Measurements from ENCODE around the gene TRIM17.

Gene TRIM17

DNA sequence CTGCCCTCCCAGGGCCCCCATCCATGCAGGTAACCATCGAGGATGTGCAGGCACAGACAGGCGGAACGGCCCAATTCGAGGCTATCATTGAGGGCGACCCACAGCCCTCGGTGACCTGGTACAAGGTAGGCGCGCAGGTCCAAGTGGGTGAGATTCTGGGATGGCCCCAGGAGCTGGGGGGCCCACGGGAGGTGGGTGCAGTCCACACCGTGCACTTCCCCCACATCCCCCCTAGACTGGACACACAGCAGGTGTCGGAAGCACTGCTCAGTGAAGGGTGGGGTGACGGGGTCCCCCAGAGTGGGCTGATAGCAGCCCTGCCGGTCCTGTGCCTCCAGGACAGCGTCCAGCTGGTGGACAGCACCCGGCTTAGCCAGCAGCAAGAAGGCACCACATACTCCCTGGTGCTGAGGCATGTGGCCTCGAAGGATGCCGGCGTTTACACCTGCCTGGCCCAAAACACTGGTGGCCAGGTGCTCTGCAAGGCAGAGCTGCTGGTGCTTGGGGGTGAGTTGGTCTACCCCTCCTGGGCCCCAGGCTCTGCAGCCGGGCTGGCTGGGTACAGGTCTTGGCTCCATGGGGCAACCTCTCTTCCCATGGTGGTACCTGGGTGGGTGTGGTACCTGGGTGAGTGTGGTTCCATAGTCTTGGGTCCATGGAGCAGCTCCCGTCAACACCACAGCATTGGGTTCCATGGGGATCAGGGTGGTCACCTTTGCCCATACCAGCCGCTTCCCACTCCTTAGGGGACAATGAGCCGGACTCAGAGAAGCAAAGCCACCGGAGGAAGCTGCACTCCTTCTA lies 50.4 kb downstream of the TRIM17 start:
- DNase-seq = no peak

DNA sequence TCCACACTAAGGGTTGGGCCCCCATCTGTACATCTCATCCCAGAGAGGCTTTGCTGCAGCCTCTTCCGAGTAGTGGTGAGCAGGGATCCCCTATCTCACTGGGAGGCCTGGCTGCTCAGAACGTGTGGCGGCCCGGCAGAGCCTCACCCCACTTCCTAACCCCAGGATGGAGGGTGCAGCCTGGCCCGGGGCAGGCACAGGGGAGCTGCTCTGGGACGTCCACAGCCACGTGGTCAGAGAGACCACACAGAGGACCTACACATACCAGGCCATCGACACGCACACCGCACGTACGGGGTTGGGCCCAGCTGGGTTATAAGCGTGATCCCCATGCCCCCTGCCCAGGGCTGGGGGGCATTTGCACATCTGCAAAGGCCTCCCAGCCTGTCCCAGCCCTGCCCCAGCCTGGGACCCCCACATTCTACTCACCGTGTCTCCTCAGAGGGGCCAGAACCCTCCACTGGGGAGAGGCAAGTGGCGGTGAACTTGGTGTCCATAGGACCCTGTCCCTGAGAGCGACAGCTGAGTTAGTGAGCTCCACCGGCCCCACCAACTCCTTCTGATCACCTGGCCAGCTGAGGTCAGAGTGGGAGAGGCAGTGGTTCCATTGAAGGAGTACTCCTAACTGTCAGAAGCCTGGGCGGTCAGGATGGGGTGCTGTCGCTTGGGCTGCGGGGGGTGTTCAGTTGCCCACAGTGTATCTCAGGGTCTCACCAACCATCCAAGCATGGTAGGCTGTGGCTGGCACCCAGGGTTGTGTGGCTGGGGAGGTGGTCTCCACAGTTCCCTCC lies 51.2 kb downstream of the TRIM17 start:
- DNase-seq = no peak

DNA sequence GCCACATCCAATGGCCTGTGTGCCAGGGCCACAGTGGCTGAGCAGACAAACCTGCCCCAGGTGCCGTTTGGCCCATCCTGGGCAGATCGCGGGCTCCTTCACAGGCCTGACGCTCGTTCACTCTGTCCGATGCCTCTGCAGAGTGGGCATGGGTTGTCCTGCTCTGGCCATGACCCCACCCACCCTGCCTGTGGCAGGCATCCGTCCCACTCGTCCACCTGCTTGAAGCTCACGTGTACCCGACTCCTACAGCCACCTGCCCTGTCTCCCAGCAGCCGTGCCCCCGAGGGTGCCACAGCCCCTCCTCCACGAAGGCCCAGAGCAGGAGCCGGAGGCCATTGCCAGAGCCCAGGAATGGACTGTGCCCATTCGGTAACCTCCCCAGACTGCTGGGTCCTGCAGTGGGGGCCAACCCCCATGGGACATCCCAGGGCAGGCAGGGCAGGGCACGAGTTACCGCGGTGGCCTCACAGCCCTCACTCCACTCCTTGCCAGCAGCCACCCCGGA lies 51.9 kb downstream of the TRIM17 start:
- DNase-seq = no peak

DNA sequence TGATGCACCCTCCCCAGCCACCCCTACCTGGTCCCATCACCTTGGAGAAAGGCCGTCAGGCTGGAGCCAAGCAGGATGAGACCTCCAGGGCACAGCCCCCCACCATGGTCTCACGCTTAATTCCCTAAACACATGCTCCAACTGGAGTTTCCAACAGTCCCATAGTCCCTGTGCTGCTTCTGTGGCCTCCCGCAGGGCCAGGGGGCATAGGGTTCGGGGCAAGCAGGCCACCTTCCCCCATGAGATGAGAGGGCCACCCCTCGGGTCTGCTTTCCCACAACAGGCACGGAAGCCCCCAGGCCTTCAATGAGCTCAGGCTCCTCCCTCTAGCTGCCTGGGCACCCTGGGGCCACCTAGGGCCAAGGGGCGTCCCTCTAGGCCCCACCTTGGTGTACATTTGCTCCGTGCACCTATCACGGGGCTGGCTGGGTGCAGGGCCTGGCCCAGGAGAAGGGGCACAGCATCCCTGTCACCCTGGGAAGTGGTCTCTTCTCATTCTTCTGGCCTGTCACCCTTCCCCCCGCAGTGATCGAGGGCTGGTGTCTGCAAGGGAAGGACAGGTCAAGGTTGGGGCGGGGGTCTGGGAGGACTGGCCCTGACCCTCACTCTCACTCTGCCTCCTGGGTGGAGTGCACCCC lies 52.5 kb downstream of the TRIM17 start:
- DNase-seq = no peak

DNA sequence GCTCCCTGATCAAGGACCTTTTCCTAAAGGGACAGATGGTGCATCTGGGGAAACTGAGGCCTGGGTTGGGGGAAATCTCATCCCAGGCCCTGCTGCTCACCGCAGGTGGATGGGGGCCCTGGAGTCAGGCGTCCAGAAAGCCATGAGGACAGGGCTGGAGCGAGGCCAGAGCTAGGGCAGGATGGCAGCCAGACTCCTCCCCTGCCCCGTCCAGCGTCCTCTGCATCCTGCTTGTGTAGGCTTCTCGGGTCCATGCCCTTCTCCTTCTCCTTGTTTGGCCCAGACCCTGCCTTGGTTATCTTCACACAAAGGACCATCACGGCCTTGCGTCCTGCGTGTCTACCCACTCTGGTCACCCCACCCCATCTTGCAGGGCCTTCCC lies 53.0 kb downstream of the TRIM17 start:
- DNase-seq = no peak

DNA sequence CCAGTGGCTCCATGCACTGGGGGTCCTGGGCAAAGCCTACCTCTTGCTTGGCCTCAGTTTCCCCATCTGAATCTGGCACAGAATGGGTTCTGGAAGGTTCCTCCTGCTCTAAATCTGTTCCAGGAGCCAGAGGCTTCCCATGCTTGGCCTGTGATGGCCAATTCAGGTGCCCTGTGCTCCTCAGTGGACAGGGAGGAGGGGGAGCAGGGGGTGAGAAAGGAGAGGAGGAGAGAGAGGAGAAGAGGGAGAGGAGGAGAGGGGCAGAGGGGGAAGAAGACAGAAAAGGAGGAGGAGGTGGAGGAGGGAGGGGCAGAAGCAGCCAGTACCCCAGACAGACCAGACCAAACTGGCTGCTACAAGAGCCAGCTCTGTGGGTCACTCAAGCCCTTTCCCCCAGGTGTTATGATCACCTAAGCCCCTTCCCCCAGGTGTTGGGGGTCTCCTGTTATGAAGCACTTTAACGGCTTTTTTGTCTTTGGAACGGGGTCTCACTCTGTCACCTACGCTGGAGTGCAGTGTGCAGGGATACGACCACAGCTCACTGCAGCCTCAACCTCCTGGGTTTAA lies 53.7 kb downstream of the TRIM17 start:
- no peak for DNase-seq

DNA sequence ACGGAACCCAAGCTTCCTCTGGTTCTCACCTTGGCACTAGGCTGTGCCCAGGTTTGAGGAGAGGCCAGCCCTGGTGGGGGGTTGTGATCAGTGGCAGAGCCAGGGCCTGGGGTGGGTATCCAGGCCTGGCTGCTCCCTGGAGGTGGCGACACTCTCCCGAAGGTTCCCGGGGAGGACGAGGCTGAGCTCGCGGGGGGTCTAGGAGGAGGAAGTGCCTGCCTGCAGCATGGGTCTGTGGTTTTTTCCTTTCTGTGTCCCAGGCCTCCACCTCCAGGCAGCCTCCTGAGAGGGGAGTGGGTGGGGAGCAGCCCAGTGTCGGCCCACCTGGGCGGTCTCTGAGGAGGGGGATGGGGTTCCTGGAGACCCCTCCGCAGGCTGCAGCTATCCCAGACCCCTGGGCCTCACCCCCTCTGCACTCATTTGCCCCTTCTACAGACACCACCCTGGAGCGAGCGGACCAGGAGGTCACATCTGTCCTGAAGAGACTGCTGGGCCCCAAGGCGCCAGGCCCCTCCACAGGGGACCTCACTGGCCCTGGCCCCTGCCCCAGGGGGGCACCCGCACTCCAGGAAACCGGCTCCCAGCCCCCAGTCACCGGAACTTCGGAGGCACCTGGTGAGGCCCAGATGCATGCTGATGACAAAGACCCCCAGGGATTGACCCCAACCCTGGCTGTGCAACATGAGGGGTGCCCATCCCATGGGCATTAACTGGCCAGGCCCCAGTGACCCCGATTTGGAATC lies 54.3 kb downstream of the TRIM17 start:
- no peak for DNase-seq

DNA sequence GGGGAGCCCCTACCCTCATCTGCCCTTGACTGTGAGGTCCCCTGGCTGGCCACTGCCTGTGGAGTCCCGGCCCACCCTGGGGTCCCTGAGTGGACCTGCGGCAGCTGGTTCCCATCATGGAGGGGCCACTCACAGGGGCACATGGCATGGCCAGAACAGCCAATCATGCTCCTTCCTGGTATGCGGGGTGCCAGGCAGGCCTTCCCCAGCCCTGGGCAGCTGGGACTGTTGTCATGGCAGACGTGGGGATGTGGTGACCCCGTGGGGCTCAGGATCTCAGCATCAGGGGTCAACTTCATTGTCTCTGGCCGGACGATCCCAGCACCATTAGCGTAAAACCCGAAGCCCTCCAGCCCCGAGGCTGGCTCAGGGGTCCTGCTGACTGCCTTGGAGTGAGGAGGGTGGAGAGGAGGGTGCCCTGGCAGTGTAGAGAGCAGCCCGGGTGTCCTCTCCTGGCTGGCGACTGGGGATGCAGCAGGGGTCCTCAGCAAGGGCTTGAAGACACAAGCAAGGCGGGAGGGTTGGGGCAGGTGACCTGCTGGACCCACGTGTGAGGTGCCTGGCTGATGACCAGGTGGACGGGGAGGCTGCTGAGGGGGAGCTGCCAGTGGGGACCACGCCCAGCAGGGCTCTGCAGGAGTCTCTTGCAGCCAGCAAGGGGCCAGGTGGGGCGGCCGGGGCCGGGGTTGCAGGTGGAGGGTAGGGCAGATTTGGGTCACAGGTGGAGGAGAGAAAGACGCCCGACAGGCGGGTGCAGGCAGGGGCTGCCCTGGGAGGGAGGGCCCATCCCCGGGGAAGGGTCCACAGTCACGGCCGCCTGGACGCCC lies 55.1 kb downstream of the TRIM17 start:
- DNase-seq = no peak

DNA sequence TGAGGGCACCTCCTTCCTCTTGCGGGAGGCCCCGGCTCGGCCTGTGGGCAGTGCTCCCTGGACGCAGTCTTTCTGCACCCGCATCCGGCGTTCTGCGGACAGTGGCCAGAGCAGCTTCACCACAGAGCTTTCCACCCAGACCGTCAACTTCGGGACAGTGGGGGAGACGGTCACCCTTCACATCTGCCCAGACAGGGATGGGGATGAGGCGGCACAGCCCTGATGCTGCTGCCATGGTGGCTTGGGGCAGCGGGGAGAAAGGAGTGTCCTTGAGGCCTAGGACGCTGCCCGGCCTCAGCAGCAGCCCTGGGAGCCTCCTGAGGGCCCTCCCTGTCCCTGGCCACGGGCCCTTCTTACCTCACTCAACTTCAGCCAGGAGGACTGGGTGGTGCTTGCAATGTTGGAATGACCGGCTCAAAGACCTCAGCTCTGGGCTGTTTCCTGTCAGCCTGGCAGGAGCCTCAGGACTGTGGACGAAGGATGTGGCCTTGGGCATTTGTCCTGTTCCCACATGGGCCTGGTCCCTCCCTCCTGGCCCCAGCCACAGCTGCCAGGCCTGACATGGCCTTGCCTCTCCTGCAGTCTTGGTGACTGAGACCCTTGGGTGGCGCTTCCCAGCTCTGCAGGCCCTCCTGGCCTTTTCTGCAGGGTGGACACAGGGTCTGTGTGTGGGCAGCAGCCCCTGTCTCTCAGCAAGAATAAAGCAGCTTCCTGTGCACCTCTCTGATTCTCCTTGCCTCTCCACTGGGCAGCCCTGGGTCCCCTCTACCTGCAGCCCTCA lies 55.9 kb downstream of the TRIM17 start:
- no peak for DNase-seq

DNA sequence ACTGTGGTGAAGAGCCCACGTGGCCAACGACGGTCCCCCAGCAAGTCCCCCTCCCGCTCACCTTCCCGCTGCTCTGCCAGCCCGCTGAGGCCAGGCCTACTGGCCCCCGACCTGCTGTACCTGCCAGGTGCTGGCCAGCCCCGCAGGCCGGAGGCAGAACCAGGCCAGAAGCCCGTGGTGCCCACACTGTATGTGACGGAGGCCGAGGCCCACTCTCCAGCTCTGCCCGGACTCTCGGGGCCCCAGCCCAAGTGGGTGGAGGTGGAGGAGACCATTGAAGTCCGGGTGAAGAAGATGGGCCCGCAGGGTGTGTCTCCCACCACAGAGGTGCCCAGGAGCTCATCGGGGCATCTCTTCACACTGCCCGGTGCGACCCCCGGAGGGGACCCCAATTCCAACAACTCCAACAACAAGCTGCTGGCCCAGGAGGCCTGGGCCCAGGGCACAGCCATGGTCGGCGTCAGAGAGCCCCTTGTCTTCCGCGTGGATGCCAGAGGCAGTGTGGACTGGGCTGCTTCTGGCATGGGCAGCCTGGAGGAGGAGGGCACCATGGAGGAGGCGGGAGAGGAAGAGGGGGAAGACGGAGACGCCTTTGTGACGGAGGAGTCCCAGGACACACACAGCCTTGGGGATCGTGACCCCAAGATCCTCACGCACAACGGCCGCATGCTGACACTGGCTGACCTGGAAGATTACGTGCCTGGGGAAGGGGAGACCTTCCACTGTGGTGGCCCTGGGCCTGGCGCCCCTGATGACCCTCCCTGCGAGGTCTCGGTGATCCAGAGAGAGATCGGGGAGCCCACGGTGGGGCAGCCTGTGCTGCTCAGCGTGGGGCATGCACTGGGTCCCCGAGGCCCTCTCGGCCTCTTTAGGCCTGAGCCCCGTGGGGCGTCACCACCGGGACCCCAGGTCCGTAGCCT lies 56.8 kb downstream of the TRIM17 start:
- no peak for DNase-seq

DNA sequence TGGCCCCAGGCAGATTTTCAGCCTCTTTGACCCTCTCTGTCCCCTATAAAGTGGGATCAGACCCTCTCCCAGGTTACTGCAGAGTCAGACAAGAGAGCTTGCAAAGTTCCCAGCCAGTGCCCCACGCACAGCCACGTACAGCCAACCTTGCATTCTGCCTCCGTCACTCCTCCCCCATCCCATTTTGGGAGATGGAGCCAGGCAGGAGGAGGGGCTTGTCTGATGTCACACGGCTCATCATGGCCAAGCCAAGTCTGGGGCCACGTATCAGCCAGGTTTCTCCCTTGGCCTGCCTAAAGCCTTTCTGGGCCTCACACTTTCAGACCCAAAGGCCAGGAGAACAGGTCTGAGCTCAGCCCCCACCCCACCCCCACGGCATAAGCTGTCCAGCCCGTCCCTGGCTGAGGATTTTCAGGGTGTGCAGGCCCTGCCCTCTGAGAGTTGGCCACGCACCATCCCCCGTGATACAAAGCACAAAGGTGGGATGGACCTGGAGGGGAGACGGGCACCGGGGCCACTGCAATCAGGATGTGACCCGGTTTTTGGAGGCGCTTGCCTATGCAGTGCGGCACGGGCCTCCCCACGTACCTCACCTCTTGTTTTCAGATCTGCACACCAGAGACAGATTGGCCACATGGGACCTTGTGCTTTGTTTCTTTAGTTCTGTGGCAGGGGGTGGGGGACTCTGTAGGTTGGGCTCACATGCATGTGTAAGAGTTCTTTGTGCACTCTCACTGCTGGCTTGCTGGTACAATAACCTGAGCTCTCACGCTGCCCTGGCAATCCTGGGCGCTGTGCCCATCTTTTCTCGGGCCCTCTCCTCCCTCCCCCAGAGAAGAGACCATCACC lies 57.7 kb downstream of the TRIM17 start:
- no peak for DNase-seq

DNA sequence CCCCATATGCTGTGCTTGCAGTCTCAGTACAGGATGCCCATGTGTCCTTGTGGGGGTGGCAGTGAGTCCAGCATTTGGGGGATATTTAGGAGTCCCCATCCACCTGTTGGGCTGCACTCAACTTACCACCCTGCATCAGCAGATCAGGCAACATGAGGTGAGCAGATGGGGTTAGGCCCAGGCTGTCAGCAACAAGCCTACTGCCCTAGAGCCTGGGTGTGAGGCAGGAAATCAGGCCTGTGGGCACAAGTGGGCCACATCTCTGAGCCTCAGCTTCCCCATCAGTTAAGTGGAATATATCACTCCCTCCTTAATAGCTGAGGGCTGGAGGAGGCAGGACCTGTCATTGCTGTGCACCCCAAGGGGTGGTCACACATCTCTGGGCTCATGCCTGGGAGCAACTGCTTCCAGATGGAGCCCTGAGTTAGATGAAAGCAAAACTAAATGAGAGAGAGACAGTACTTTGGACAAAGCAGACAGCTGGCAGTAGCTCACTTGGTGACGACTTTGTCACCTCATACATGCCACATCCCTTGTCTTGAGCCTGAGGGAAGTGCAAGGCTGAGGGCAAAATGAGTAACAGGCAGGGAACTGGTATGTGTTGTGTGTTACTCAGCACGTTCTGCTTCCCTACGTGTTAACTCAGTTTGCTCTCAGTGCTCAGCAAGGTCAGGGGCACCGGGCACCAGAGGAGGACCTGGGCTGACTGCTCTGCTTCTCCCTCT lies 58.5 kb downstream of the TRIM17 start:
- no peak for DNase-seq

Data from activated T-cell treated with anti-CD3 and anti-CD28 coated beads for 4 hours (primary cell).